GM12878 (cell line): ENCODE results near the gene PIP5K1A. TPM values are rescaled to one million over a fixed set of nuclear protein-coding genes. Genes with fewer than 3 reads are reported as not detected.

Experiments
- ATAC-seq: fragments of 200-7000 bp; cut with Tn5 transposase; 3 replicates; pipeline ENCODE4 v1.9.1; 2020; ENCODE audit warnings: mild to moderate bottlenecking, moderate library complexity
- BruUV-seq: library from RNA; stranded (reverse); fragments of 400-500 nt; replicated peaks from 2 replicates; lab custom pipeline; 2021; lab: Mats Ljungman, UMichigan
- CTCF ChIA-PET: fragments of 300-600 bp; sonication (Branson Sonifier 250); formaldehyde crosslinking; extraction: SDS; loops from one replicate; lab custom pipeline; 2021; ENCODE audit warnings: inconsistent platforms; lab: Yijun Ruan, JAX
- POLR2A ChIA-PET: fragments of 350-600 bp; formaldehyde crosslinking; extraction: SDS; loops from one replicate; lab custom pipeline; 2021; ENCODE audit warnings: inconsistent platforms; lab: Charles Lee
- RAD21 ChIA-PET: fragments of 300-600 bp; sonication (Branson Sonifier 250); formaldehyde crosslinking; loops from one replicate; lab custom pipeline; 2023; ENCODE audit warnings: antibody characterized with exemption; ENCODE audit not compliant: unreplicated experiment; lab: Charles Lee
- SMC1A ChIA-PET: fragments of 300-600 bp; sonication (Branson Sonifier 250); formaldehyde crosslinking; loops from one replicate; lab custom pipeline; 2023; ENCODE audit not compliant: unreplicated experiment, uncharacterized antibody; lab: Charles Lee
- DNase-seq: peaks from one replicate; pipeline ENCODE4 v3.0.0-alpha.2; 2011; ENCODE audit warnings: low read depth, low spot score
- FAIRE-seq: peaks from 3 replicates; lab custom pipeline; 2011; peaks lifted over from hg19 to GRCh38; lab: Jason Lieb, UNC
- H2AFZ ChIP-seq: 2 replicates; pipeline ENCODE4 v1.6.0; 2011; ENCODE audit warnings: low read depth, low read length, control low read depth; ENCODE audit not compliant: control insufficient read depth
- H3K27ac ChIP-seq: 2 replicates; pipeline ENCODE4 v1.5.1; 2011; ENCODE audit warnings: control low read depth; ENCODE audit not compliant: control insufficient read depth, insufficient read depth
- H3K27me3 ChIP-seq, 2 experiments: replicated peaks in 1 of 2; 2 replicates each; pipeline versions ENCODE4 v1.6.0 to v1.6.1; 2011; ENCODE audit warnings: low read length in 1 of 2; ENCODE audit not compliant: control insufficient read depth in 2 of 2, insufficient read depth in 2 of 2
- H3K36me3 ChIP-seq, 2 experiments: 2 replicates each; pipeline ENCODE4 v1.5.1; 2011; ENCODE audit warnings: low read length in 1 of 2; ENCODE audit not compliant: control insufficient read depth in 2 of 2, insufficient read depth in 2 of 2
- H3K4me1 ChIP-seq: 2 replicates; pipeline ENCODE4 v1.6.1; 2011; ENCODE audit warnings: mild to moderate bottlenecking, low read length, moderate library complexity, mixed read lengths; ENCODE audit not compliant: control insufficient read depth, insufficient read depth
- H3K4me2 ChIP-seq: 2 replicates; pipeline ENCODE4 v1.6.0; 2011; ENCODE audit warnings: control low read depth; ENCODE audit not compliant: control insufficient read depth, insufficient read depth
- H3K4me3 ChIP-seq: fragments of 200-600 bp; sonication (generic); 2 replicates; pipeline ENCODE4 v1.5.1; 2016
- H3K79me2 ChIP-seq: 2 replicates; pipeline ENCODE4 v1.6.0; 2011; ENCODE audit warnings: low read length; ENCODE audit not compliant: control insufficient read depth, insufficient read depth
- H3K9ac ChIP-seq: 2 replicates; pipeline ENCODE4 v1.8.0; 2011; ENCODE audit warnings: low read length, control low read depth, mixed read lengths; ENCODE audit not compliant: control insufficient read depth, insufficient read depth
- H3K9me3 ChIP-seq: replicated peaks from 3 replicates; pipeline ENCODE4 v1.5.1; 2011; ENCODE audit warnings: mild to moderate bottlenecking, low read length; ENCODE audit not compliant: control insufficient read depth, insufficient read depth
- H4K20me1 ChIP-seq: 2 replicates; pipeline ENCODE4 v1.6.0; 2011; ENCODE audit not compliant: control insufficient read depth, insufficient read depth
- ATF3 ChIP-seq: IDR thresholded peaks from 2 replicates; pipeline ENCODE4 v1.6.1; 2011; ENCODE audit warnings: low read depth, mild to moderate bottlenecking, low read length, moderate library complexity, borderline replicate concordance; ENCODE audit errors: extremely low read depth
- BRCA1 ChIP-seq: IDR thresholded peaks from 2 replicates; pipeline ENCODE4 v1.6.1; 2011; ENCODE audit warnings: low read depth, low read length, improper control_type of control experiment
- CHD1 ChIP-seq: IDR thresholded peaks from 2 replicates; pipeline ENCODE4 v1.6.1; 2012; ENCODE audit warnings: low read depth, low read length, improper control_type of control experiment
- GABPA ChIP-seq: IDR thresholded peaks from 2 replicates; pipeline ENCODE4 v1.6.1; 2014; ENCODE audit warnings: antibody characterized with exemption, low read depth, mild to moderate bottlenecking, inconsistent platforms
- HSF1 ChIP-seq: fragments of 150-350 bp; IDR thresholded peaks from 2 replicates; pipeline ENCODE4 v1.6.1; 2014; ENCODE audit warnings: mild to moderate bottlenecking, low read depth, low read length
- IRF4 ChIP-seq: IDR thresholded peaks from 2 replicates; pipeline ENCODE4 v1.6.1; 2011; ENCODE audit warnings: low read depth, low read length
- NFIC ChIP-seq: IDR thresholded peaks from 2 replicates; pipeline ENCODE4 v1.6.1; 2012; ENCODE audit warnings: low read depth, mild to moderate bottlenecking, inconsistent platforms, low read length, moderate library complexity
- POLR2A ChIP-seq: IDR thresholded peaks from 2 replicates; pipeline ENCODE4 v1.6.1; 2011; ENCODE audit warnings: low read depth, mild to moderate bottlenecking, low read length
- RB1 ChIP-seq: fragments of 450-650 bp; formaldehyde crosslinking; IDR thresholded peaks from 2 replicates; pipeline ENCODE4 v1.6.1; 2017; ENCODE audit warnings: mild to moderate bottlenecking, borderline replicate concordance
- SIX5 ChIP-seq: IDR thresholded peaks from 2 replicates; pipeline ENCODE4 v1.6.1; 2011; ENCODE audit warnings: mild to moderate bottlenecking, low read depth, low read length, moderate library complexity; ENCODE audit not compliant: severe bottlenecking
- SMAD1 ChIP-seq: fragments of 450-650 bp; IDR thresholded peaks from 2 replicates; pipeline ENCODE4 v1.6.1; 2018; ENCODE audit warnings: mild to moderate bottlenecking, low read depth; ENCODE audit not compliant: partially characterized antibody
- WRNIP1 ChIP-seq: IDR thresholded peaks from 2 replicates; pipeline ENCODE4 v1.6.1; 2011; ENCODE audit warnings: low read depth, low read length, improper control_type of control experiment, borderline replicate concordance
- YBX1 ChIP-seq: fragments of 450-650 bp; IDR thresholded peaks from 2 replicates; pipeline ENCODE4 v1.6.1; 2016; ENCODE audit warnings: antibody characterized with exemption
- ZNF622 ChIP-seq: fragments of 450-650 bp; IDR thresholded peaks from 2 replicates; pipeline ENCODE4 v1.6.1; 2017; ENCODE audit warnings: mild to moderate bottlenecking, inconsistent platforms
- ZNF687 ChIP-seq: fragments of 450-650 bp; IDR thresholded peaks from 2 replicates; pipeline ENCODE4 v1.6.1; 2017; ENCODE audit warnings: mild to moderate bottlenecking, moderate library complexity
- WGBS: methylation state at CpG from one replicate; pipeline ENCODE4 v1.1.6; 2016; ENCODE audit warnings: low lambda C conversion rate; ENCODE audit not compliant: insufficient replicate concordance, insufficient coverage; ENCODE audit errors: missing lambda C conversion rate; 5-methylcytosine and 5-hydroxymethylcytosine counted together
- in situ Hi-C: fragments of 300-500 bp; cut with MboI; formaldehyde crosslinking; loops from 9 replicates; pipeline ENCODE4 v1.14.3; 2018; ENCODE audit warnings: mixed read lengths
- intact Hi-C: fragments of 100-400 bp; cut with micrococcal nuclease; formaldehyde crosslinking; loops from one replicate; pipeline ENCODE4 v1.14.2; 2022; ENCODE audit not compliant: unreplicated experiment
- polyA plus RNA-seq, 11 experiments: library from polyadenylated mRNA; depleted of rRNA in 4 of 11; unstranded in 6 of 11; stranded (reverse) in 5 of 11; fragments of >200 nt; fragmentation: Nextera tagmentation in 4 of 11; fragmentation: Illumina TruSeq in 1 of 11; extraction: Ambion mirVana in 4 of 11; extraction: Trizol in 1 of 11; gene quantifications; 1 replicate in 1 of 11; 2 replicates in 10 of 11; pipeline versions ENCODE4 v1.2.1 to v1.2.3, GENCODE V29; 2011 to 2016; ENCODE audit warnings: inconsistent platforms in 2 of 11, missing spikeins in 2 of 11, low read depth in 1 of 11
- total RNA-seq, 4 experiments: library from RNA; depleted of rRNA in 3 of 4; stranded (reverse); fragments of >200 nt in 3 of 4; fragmentation: Illumina TruSeq in 1 of 4; extraction: Trizol in 1 of 4; gene quantifications; 2 replicates each; pipeline versions ENCODE4 v1.2.1 to v1.2.3, GENCODE V29; 2013 to 2021

PIP5K1A gene
- total and polyA plus RNA-seq, 10 of the 15 experiments (the other 5 are each of a cell fraction or from before 2014, with no cell fraction given): 4.5 to 114 (median 51.5) TPM

DNA sequence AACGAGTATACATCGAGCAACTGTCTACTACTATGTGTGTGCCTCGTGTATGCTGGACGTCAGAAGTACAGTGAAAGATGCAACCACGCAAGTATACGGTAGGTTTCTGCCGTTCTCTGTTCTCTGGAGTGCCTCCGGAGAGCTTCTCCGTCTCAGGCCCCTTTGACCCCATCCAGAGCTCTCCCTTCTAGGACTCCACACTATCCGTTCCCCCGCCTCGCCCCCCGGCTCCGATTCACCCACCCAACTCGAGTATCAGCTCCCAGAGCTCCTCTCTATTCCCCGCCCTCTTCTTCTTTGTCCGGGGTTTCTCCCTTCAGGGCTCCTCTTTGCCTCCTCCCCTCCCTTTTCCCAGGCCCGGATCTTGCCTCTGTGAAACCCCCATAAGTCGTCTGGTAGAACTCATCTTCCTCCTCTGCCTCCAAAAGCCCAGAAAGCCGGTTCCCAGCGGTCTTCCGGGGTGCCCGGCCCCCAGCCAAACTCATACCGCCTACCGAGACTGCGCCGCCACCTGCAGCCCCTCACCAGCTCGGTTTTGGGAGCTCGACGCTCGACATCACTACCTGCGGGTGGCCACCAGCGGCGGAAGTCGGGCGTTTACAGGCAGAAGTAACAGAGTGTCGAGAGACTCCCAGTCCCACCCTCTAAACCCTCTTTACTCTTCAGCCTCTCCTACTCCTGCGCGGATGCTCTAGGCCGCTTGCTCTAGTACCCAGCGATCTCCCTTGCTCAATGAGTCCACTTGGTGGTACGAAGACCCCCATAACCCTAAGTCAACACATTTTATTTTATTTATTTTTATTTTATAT is 8.5 kb upstream of the PIP5K1A start, which contains the start of gene VPS72 (continued):
- TF ChIP-seq SIX5: peak; percentile 56
- TF ChIP-seq RB1: peak; percentile 81; the same call in 1 of the 2 replicates
- TF ChIP-seq GABPA: peak; percentile 84
- TF ChIP-seq BRCA1: no peak
- peak; percentile 44; the same call in 1 of the 2 replicates for TF ChIP-seq HSF1
- TF ChIP-seq POLR2A: peak; percentile 92
- peak; percentile 89 for TF ChIP-seq IRF4
- no peak for TF ChIP-seq YBX1

- no peak overlapping the region for H3K4me3 ChIP-seq
- 54% methylated on average over 7 of the region's 7 CpGs for WGBS
- RAD21 ChIA-PET: no interaction called here
- in situ Hi-C loops (loop anchor here (5.0 kb wide), 1 partner anchor 150 kb away; no protein-coding TSS in a partner anchor), intact Hi-C loops (no loop called here)
- no peak for DNase-seq
- ATAC-seq: no peak
- FAIRE-seq: no peak
- TF ChIP-seq ZNF622 (no peak), WRNIP1 (no peak), NFIC (no peak), CHD1 (no peak), YBX1 (no peak), ZNF687 (no peak), SMAD1 (no peak), ATF3 (no peak)
- no peaks in the 10 kb centered on the region for H3K9me3 ChIP-seq
- no peaks in the 10 kb centered on the region for H4K20me1 ChIP-seq
- BruUV-seq: no TSS peak
- H3K4me2 ChIP-seq: no peak overlapping the region
- no peaks in the 10 kb centered on the region for H3K36me3 ChIP-seq
- POLR2A ChIA-PET: interaction anchor here (0.7 kb wide), 1 partner anchor 560 kb away, joined by 3 read pairs; no protein-coding TSS in a partner anchor
- H3K27ac ChIP-seq: no peak overlapping the region
- no peak overlapping the region for H2AFZ ChIP-seq
- peaks cover 4% of the 10 kb centered on the region; the same call in 1 of the 2 replicates for H3K4me1 ChIP-seq
- H3K79me2 ChIP-seq: peaks cover 23% of the 10 kb centered on the region
- CTCF ChIA-PET: interaction anchor here (0.8 to 6.3 kb wide), 3 partner anchors 36 to 148 kb away, joined by 3 to 70 read pairs (median 3); partner anchors contain the start of genes PSMD4 and TNFAIP8L2
- no peaks in the 10 kb centered on the region for H3K27me3 ChIP-seq
- SMC1A ChIA-PET: interaction anchor here (0.9 kb wide), 1 partner anchor 237 kb away, joined by 3 read pairs; no protein-coding TSS in a partner anchor
- no peak overlapping the region for H3K9ac ChIP-seq
These were observed 6.3 kb upstream of the PIP5K1A start for GRCh38 chr1:151192047-151192446.
